Measurements from ENCODE around the gene SLC6A13.

SLC6A13 gene

GRCh38 chr12:214003-214741, 48.5 kb downstream of the SLC6A13 start, which contains the start of gene SLC6A12:
TSS of gene SLC6A12 (minus strand) at chr12:214157. CDS start at chr12:209986, 4,171 bp downstream.
- DNase-seq (ENCODE audit: low read depth in 2 of 2), result no peak

GRCh38 chr12:213527-213932, 49.1 kb downstream of the SLC6A13 start:
- no peak for DNase-seq (ENCODE audit: low read depth in 2 of 2)

- DNase-seq (ENCODE audit: low read depth in 2 of 2), result no peak
Observed at GRCh38 chr12:212715-213526, 49.7 kb downstream of the SLC6A13 start.

GRCh38 chr12:212415-212714, 50.3 kb downstream of the SLC6A13 start:
- no peak for DNase-seq (ENCODE audit: low read depth in 2 of 2)

GRCh38 chr12:211639-212414, 50.8 kb downstream of the SLC6A13 start:
- DNase-seq (ENCODE audit: low read depth in 2 of 2), result no peak

GRCh38 chr12:211142-211465, 51.5 kb downstream of the SLC6A13 start:
- no peak for DNase-seq (ENCODE audit: low read depth in 2 of 2)

- DNase-seq (ENCODE audit: low read depth in 2 of 2), result no peak
Observed at GRCh38 chr12:210277-211141, 52.1 kb downstream of the SLC6A13 start.

GRCh38 chr12:209851-210250, 52.8 kb downstream of the SLC6A13 start:
- DNase-seq (ENCODE audit: low read depth in 2 of 2), result no peak

GRCh38 chr12:209246-209645, 53.4 kb downstream of the SLC6A13 start:
- DNase-seq (ENCODE audit: low read depth in 2 of 2), result no peak

- no peak for DNase-seq (ENCODE audit: low read depth in 2 of 2)
Observed at GRCh38 chr12:208813-209212, 53.8 kb downstream of the SLC6A13 start.

GRCh38 chr12:207804-208203, 54.8 kb downstream of the SLC6A13 start:
- DNase-seq (ENCODE audit: low read depth in 2 of 2), result no peak

- DNase-seq (ENCODE audit: low read depth in 2 of 2), result no peak
Observed at GRCh38 chr12:206746-207440, 55.7 kb downstream of the SLC6A13 start.

- no peak for DNase-seq (ENCODE audit: low read depth in 2 of 2)
Observed at GRCh38 chr12:205026-205425, 57.6 kb downstream of the SLC6A13 start.

GRCh38 chr12:204261-204678, 58.4 kb downstream of the SLC6A13 start:
- no peak for DNase-seq (ENCODE audit: low read depth in 2 of 2)

GRCh38 chr12:203462-204260, 59.0 kb downstream of the SLC6A13 start:
- no peak for DNase-seq (ENCODE audit: low read depth in 2 of 2)

- no peak for DNase-seq (ENCODE audit: low read depth in 2 of 2)
Observed at GRCh38 chr12:203074-203461, 59.6 kb downstream of the SLC6A13 start.

- no peak for DNase-seq (ENCODE audit: low read depth in 2 of 2)
Observed at GRCh38 chr12:202081-202731, 60.4 kb downstream of the SLC6A13 start.

- no peak for DNase-seq (ENCODE audit: low read depth in 2 of 2)
Observed at GRCh38 chr12:201361-201760, 61.3 kb downstream of the SLC6A13 start.

- DNase-seq (ENCODE audit: low read depth in 2 of 2), result no peak
Observed at GRCh38 chr12:198705-199104, 63.9 kb downstream of the SLC6A13 start.
